ENCODE data around the gene SLCO2A1. TPM values are rescaled to one million over a fixed set of nuclear protein-coding genes. Genes with fewer than 3 reads are reported as not detected.

SLCO2A1 gene
- total and polyA plus RNA-seq, 2 experiments from 2014 or later = 0.31 to 1.0 TPM

- TF ChIP-seq JUNB (IDR thresholded peaks at IDR 0.05; ENCODE audit: unreplicated experiment) (no peak), CTCF (conservative IDR thresholded peaks at IDR 0.05; ENCODE audit: low read depth in 2 of 2) (no peak), POLR2AphosphoS5 (IDR thresholded peaks at IDR 0.05; ENCODE audit: low read depth) (no peak), ZNF331 (CRISPR knock-in tag; IDR thresholded peaks at IDR 0.05; ENCODE audit: low read depth) (no peak), ETS1 (IDR thresholded peaks at IDR 0.05) (no peak)
These were observed 114.7 kb downstream of the SLCO2A1 start (continued) for GRCh38 chr3:133914839-133915600.

- no peaks in the 10 kb centered on the region for H3K36me3 ChIP-seq (ENCODE audit: insufficient read depth)
- H3F3A ChIP-seq (replicated peaks; ENCODE audit: low read depth) = no peaks in the 10 kb centered on the region
- H3K4me3 ChIP-seq = no peak overlapping the region
- no peaks in the 10 kb centered on the region for H3K36me3 Mint-ChIP-seq (ENCODE audit: low read depth)
- H3K27ac ChIP-seq (ENCODE audit: low read depth) = no peak overlapping the region
- ATAC-seq (peak; percentile 83), DNase-seq (ENCODE audit: low spot score) (peak; percentile 69)
- no peaks in the 10 kb centered on the region for H4K20me1 ChIP-seq (replicated peaks; ENCODE audit: insufficient read depth)
- no peak overlapping the region for H3K4me2 ChIP-seq
- H2AFZ ChIP-seq = no peak overlapping the region
- H3K9me3 Mint-ChIP-seq = no peaks in the 10 kb centered on the region; the same call in 2 of the 3 replicates
- H3K27ac Mint-ChIP-seq = no peak overlapping the region
- no peak overlapping the region for H3K4me3 Mint-ChIP-seq
- H3K27me3 ChIP-seq (ENCODE audit: insufficient read depth) = no peaks in the 10 kb centered on the region
- no peaks in the 10 kb centered on the region for H3K4me1 ChIP-seq (ENCODE audit: insufficient read depth)
- H3K4me1 Mint-ChIP-seq = no peaks in the 10 kb centered on the region
- H3K9me2 ChIP-seq (ENCODE audit: insufficient read depth) = no peaks in the 10 kb centered on the region
- no peaks in the 10 kb centered on the region for H3K79me2 ChIP-seq (replicated peaks; ENCODE audit: insufficient read depth)
- peaks cover 3% of the 10 kb centered on the region for H3K27me3 Mint-ChIP-seq (ENCODE audit: insufficient read depth, low read depth, poor library complexity)
- TF ChIP-seq JUNB (IDR thresholded peaks at IDR 0.05; ENCODE audit: unreplicated experiment) (no peak), CTCF (conservative IDR thresholded peaks at IDR 0.05; ENCODE audit: low read depth in 2 of 2) (peak; percentile 45 to 68)
These were observed 119.3 kb downstream of the SLCO2A1 start for GRCh38 chr3:133910422-133910821.

- peak; percentile 24 for DNase-seq (ENCODE audit: low spot score)
- no peaks in the 10 kb centered on the region for H3K9me2 ChIP-seq (ENCODE audit: insufficient read depth)
- Mint-ChIP-seq H3K27ac (no peak overlapping the region), H3K36me3 (ENCODE audit: low read depth) (no peaks in the 10 kb centered on the region), H3K4me1 (no peaks in the 10 kb centered on the region), H3K9me3 (no peaks in the 10 kb centered on the region; the same call in 2 of the 3 replicates), H3K27me3 (ENCODE audit: insufficient read depth, low read depth, poor library complexity) (peaks cover 3% of the 10 kb centered on the region), H3K4me3 (no peak overlapping the region)
- peak; percentile 44; the same call in 2 of the 3 replicates for ATAC-seq
- H4K20me1 ChIP-seq (replicated peaks; ENCODE audit: insufficient read depth) = no peaks in the 10 kb centered on the region
- no peak overlapping the region for H3K4me3 ChIP-seq
- no peaks in the 10 kb centered on the region for H3K27me3 ChIP-seq (ENCODE audit: insufficient read depth)
- no peaks in the 10 kb centered on the region for H3K79me2 ChIP-seq (replicated peaks; ENCODE audit: insufficient read depth)
- H3K27ac ChIP-seq (ENCODE audit: low read depth) = no peak overlapping the region
- H3K4me1 ChIP-seq (ENCODE audit: insufficient read depth) = no peaks in the 10 kb centered on the region
- H3F3A ChIP-seq (replicated peaks; ENCODE audit: low read depth) = no peaks in the 10 kb centered on the region
- no peak overlapping the region for H2AFZ ChIP-seq
- H3K4me2 ChIP-seq = no peak overlapping the region
- no peaks in the 10 kb centered on the region for H3K36me3 ChIP-seq (ENCODE audit: insufficient read depth)
- TF ChIP-seq CTCF (conservative IDR thresholded peaks at IDR 0.05; ENCODE audit: low read depth in 2 of 2) (no peak), POLR2AphosphoS5 (IDR thresholded peaks at IDR 0.05; ENCODE audit: low read depth) (no peak), ZNF114 (CRISPR knock-in tag; IDR thresholded peaks at IDR 0.05) (no peak), REST (IDR thresholded peaks at IDR 0.05; ENCODE audit: unreplicated experiment) (no peak), ETS1 (IDR thresholded peaks at IDR 0.05) (no peak), ZNF331 (CRISPR knock-in tag; IDR thresholded peaks at IDR 0.05; ENCODE audit: low read depth) (no peak)
These were observed 124.3 kb downstream of the SLCO2A1 start for GRCh38 chr3:133905376-133905775.

Measured in GM23338 (cell line).